HG02870 (cell line): ENCODE measurements around the gene OPRL1.

ENCODE experiments used
- ATAC-seq: cut with Tn5 transposase; IDR thresholded peaks from one replicate; pipeline ENCODE4 v1.9.1; 2021; ENCODE audit warnings: mild to moderate bottlenecking, moderate library complexity; ENCODE audit not compliant: unreplicated experiment

OPRL1 gene

DNA sequence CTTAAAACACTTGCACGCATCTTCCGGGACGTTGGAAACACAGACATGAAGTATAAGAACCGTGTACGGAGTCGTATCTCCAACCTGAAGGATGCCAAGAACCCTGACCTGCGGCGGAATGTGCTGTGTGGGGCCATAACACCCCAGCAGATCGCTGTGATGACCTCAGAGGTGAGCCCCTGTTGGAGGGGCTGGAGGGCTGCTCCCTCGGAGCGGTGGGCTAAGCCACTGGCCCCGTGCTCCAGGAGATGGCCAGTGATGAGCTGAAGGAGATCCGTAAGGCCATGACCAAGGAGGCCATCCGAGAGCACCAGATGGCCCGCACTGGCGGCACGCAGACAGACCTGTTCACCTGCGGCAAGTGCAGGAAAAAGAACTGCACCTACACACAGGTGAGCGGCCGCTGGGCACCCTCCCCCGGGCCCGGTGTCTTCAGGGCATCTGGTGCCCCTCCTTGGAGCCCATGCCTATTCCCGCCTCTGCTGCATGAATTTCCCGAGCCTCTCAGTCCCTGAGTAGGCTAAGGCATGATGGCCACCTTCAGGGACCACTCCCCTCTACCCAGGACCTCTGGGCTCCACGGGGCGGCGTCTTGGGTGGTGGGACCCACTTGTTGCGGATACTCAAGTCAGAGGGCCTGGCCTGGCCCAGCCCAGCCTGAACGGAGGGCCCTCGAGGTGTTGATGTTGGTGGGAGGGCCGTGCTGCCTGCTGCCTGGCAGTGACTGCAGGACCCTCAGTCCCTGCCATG, 9.5 kb upstream of the OPRL1 start:
- no peak for ATAC-seq

DNA sequence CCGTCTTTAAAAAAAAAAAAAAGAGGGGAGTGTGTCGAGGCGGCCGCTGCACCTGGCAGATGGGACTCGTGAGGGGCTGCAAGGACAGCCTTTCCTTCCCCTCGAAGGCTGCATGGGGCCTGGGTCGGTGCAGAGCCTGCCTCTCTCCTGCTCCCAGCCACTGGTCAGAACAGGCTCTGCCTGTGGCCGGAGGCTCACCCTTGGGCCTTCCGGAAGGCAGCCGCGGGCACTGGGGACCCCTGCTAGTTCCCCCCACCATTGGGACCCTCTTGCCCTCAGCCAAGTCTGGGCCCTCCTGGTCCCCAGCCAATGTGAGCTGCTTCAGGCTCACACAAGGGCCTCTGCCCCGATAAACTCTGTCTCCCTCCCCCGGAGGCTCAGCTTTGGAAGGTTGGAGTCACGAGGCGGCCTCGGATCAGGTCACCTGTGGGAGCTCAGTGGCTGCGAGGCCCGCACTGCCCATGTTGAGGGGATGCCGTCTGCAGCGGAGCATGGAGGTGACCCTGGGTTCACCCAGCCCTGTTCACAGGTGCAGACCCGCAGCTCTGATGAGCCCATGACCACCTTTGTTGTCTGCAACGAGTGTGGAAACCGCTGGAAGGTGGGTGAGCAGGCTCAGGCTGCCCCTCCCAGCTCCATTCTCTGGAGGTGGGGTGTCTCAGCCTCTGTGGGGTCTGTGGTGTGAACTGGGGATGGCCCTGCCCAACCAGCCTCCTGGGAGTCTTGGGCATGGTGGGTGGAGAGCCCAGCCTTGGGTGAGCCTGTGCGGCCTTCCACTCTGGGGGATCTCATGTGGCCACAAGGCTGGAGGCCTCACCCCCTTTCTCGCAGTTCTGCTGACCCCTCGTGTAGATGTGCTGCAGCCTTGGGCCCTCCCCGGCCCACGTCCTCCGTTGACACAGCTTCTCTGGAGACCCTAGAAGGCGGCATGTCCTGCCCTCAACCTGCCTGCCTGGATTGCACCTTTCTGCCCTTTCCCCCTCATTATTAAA, 8.2 kb upstream of the OPRL1 start:
- no peak for ATAC-seq

DNA sequence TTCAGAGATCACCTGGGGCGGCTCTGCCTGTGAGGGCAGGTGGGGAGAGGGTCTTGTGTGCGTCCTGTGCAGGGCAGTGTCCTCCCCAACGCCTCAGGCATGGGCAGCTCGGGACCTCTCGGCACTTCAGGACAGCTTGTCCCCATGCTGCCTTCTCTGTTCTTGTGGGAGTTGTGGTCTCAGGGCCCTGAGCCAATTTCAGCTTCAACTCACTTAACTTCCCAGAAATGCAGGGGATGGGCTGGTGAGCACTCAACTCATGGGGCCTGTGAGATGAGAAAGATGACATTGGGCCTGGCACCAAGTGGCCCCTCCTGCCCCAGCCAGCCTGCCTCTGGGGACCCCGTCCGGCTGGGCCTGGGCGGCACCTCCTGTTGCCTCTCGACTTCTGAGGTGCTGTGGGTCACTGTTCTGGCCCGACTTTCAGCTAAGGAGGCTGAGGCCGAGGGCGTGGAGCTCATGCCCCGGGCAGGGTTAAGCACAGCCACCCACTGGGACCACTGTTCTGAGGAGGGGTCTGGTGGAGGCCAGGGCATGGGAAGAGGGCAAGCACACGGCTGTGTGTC, 7.3 kb upstream of the OPRL1 start:
- no peak for ATAC-seq

DNA sequence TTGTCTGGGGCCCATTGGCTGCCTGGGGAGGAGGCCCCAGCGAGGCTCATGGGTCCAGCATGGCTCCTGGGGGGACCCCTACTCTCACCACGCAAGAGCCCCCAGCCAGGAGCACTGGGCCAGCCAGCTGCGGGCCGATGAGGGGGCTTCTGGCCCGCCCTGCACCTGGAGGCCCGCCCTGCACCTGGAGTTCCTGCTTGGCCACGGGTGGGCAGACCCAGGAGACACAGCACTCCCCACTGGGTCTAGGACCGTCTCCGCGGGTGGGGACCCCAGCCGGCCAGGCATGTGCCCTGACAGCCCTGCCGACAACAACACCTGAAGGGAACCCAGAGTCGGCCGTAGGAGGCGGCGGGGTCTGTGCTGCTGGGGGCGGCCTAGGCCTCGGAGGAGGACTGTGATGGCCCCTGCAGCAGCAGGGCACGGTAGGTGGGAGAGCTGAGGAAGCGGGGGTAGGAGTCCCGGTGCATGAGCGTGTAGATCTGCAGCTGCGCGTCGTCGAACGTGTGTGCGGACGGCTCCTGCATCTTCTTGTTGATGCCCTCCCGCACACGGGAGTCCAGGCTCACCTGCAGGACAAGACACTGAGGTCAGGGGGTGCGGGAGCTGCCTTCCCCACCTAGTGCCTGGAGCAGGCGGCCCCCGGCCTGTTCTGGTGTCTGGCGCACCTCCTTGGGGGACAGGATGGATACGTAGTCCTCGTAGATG, 6.3 kb upstream of the OPRL1 start:
- ATAC-seq, result no peak

DNA sequence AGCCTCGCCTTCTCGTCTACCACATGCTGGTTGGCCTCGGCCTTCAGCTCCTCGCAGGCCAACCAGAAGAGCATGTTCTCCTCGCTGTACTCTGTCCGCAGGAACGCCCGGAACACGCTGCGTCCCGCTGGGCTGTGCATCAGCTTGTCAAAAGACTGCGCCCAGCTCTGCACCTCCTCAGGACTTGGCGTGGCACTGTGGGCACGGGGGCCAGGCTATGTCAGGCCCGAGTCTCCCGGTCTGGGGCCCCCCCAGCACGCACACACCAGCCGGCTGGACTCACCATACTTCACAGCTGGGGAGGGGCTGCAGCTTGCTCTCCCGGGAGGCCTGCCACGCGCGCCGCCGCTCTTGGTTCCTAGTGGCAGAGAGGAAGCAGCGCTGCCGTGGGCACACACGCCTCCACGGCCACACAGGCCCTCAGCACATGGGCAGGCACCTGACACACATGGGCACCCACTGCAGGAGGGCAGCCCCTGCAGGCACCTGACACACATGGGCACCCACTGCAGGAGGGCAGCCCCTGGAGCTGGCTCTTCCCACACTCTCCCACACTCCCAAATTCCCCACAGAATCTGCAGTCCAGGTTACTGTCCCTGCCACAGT, 5.6 kb upstream of the OPRL1 start:
- no peak for ATAC-seq

DNA sequence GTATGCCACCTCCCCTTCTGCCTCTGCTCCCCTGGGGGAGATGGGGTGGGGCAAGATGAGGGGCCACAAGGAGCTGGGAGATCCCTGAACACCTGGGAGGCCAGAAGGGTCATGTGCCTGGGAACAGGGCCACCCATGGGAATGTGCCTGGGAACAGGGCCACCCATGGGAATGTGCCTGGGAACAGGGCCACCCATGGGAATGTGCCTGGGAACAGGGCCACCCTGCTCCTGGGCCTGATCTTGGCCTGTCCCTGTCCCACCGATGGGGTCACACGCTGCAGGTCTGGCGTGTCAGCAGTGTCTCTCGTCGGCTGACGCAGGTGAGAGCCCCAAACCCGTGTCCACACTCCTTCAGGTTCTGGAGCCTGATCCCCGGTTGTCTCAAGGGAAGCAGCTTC, 4.9 kb upstream of the OPRL1 start:
- ATAC-seq, result no peak

DNA sequence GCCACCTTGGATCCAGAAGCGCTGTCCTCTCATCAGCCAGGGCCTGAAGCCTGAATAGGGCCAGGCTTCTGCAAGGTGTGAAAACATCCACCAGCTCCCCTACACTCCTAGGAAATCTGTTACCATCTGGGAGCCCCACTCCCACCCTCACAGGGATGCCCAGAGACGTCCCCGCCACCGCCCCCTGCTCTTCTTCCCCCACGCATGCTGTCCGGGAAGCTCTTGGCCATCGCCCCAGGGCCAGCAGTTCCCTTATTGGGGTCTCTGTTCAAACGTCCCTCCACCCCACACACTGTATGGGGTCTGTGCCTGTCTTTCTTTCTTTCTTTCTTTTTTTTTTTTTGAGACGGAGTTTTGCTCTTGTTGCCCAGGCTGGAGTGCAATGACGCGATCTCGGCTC, 4.3 kb upstream of the OPRL1 start:
- ATAC-seq, result no peak

DNA sequence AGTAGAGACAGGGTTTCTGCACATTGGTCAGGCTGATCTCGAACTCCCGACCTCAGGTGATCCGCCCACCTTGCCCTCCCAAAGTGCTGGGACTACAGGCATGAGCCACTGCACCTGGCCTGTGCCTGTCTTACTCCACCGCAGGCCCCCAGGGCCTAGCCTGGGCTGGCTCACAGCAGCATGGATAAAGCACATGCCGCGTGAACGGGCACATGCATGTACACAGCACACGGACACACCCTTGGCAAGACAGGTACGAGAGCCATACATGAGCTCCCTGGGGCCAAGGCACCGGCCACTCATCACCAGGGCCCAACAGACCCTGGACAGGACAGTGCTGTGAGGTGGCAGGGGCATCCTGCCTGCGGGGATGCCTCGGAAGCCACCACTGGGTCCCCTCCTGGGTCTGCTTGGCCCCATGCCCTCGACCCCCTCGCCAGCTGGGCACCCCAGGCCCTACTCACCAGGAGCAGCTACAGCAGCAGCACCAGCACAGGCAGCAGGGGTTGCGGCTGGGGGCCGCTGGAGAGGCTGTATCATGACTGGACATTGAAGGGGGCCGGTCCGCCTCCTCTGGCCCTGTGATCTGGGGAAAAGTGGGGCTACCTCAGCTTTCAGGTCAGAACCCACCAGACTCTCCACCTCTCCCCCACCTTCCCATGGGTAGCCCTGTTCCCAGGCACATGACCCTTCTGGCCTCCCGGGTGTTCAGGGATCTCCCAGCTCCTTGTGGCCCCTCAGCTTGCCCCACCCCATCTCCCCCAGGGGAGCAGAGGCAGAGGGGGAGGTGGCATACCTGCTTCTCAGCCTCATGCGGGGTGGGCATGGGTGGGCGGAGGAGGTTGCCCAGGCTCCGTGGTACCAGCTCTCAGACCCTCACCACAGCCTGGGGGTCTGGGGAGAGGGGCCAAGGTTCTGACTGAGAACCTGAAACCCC, 3.6 kb upstream of the OPRL1 start:
- ATAC-seq, result no peak

DNA sequence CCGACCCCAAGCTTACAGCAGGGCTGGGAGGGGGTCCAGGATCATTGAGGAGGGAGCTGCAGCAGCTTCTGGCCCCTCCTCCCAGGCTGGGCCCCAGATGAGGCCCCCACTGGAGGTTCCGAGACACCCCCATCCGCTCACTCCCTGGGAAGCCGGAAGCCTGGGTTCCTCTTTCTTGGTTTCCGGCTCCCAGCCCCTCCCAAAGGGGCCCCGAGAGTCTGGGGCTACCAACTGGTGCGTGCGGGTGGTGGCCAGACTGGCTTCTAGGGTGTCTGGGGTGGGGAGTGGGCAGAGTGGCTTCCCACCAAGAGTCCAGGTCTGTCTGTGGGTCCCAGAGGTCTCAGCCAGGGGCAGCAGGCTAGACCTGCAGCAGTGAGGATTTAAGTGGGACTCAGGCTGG, 2.8 kb upstream of the OPRL1 start:
- no peak for ATAC-seq

DNA sequence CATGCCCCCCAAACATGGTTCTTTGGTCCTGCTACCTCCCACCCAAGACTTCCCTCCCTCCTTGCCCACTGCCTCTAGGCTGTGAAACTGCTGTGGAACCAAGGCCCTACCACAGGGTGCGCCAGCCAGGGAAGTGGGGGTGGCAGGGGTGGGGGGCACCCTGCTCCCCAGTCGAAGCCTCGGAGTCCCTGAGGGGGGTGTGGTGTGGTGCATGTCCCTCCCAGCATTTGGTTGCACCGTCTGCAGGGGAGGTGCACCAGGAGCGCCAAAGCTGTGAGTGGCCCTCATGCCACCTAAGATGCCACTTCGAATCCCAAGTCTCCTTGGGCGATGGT, 2.4 kb upstream of the OPRL1 start:
- ATAC-seq, result no peak

DNA sequence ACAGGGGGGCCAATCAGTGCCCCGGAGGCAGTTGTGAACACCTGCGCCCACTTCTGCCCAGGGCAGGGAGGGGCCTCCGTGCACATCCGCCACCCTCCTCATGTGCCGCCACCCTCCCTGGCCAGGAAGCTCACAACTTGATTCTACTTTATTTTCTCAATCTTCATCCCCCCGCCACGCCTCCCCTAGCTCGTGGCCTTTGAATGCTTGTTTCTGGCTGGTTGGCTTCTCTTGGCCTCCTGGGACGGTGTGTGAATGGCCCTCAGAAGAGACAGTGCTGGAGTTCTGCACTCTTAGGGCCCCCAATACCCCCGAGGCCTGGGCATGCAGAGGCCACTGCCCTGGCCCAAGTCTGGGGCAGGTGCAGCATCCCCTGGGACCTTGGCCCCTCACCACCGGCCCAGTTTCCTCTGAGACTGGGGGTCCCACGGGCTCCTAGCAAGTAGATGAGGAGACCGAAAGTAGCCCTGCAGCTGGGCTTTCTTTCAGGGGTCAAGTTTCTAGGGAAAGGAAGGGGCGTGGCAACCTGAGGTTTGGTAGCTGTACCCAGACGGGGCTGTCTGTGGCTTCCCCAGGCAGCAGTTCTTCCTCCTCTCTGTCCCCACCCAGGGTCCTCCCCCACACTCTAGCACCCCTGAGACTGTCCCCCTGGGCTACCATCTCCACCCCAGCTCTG, 1.9 kb upstream of the OPRL1 start:
- ATAC-seq, result no peak

DNA sequence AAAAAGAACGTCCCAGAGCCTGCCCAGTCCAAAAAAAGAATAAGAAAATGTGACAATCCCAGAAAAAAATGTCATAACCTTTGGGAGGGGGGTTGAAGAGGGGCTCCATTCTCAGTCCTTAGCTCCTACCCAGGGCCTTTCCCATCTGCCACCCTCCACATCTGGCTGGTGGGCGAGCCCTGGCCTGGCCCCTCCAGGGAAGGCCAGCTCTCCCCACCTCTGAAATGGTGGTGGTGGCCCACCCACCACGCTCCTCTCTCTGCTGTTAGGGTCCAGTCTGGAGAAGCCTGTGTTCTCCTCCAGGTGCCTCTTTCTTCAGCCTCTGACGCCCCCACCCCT, 979 bp upstream of the OPRL1 start:
- no peak for ATAC-seq

DNA sequence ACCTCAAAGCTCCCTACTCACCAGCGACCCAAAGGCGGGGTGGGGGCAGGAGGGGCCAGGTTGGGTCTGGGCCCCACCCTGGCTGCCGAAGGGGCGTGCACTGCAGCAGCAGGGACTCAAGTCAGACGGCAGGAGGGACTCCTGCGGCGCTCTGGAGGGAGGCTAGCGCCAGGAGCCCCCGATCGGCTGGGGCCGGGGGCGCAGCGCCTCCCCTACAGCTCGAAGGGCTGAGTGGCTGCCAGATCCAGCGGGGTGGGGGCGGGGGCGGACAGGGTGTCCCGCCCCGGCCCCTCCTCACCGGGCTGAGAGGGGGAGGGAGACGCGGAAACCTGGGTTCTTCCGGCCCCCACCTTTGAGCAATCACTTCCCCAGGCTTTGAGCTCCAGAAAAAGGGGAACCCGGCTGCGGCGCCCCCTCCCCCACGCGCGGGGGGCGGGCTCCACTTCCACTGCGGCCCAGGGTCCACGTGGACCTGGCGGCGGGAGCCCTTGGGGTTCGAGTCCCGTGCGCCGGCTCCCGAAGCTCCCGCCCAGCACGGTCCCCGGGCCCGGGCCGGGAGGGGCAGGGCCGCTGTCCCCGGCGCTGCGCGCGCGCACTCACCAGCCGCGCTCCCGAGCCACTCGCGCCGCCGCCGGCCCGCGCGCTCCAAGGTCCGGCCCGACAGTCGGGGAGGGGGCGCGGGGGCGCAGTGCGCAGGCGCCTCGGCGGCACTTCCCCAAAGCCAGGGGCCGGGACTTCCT, 439 bp upstream of the OPRL1 start, which contains the start of gene RGS19:
Gene RGS19, minus strand, starts transcription at position 246 of the 740 bp plus-strand sequence. CDS start 2,632 bp downstream, outside the sequence.
- ATAC-seq, result no peak

DNA sequence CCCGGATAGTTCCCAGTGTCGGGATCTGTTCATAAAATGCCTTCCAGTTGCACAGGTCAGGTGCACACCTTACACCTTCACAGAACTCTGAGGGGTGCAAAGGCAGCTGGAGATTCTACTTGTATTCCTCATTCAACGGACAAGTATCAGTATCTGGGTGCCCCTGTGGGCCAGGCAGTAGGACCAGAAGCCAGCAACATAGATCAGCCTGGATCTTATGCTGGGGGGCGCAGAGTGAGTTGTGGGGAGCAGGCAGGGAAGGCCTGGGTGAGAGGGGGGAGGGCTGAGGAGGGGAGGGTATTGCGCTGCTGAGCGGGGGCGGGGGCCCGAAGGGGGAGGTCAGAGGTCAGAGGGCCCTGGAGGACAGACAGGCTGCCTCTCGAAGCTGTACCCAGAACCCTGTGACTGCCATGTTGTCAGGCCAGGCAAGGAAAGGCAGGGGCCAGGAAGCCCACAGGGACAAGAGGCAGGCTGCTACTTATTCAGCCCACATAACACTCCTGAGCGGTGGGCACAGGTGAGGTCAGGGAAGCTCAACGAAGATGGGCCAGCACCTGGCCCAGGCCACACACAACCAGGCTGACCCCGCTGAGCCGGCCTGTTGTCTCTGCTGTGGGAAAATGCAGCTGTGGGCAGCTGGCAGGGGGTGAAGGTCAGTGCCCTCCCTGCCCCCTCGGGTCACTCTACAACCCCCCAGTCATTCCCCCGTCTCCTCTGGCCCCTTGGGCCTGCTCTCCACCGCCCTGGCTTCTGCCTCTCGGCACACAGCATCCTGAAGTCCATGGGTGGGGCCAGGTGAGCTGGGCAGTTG, 1.1 kb downstream of the OPRL1 start:
- no peak for ATAC-seq

DNA sequence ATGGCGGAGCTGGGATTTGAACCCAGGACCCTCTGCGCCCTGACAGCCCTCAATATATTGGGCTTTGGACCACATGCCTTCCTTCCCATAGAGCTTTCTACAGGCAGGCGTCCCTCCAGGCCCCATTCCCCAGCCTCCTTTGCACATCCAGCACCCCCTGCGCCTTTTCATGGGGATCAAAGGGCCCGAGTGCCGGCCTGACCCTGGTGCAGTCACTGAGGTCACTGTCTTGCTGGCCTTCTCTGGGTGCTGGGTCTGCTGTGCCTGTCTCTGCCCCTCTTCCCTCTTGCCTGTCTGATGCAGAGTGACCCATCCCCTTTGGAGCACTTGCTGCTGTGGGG, 1.7 kb downstream of the OPRL1 start:
- no peak for ATAC-seq

DNA sequence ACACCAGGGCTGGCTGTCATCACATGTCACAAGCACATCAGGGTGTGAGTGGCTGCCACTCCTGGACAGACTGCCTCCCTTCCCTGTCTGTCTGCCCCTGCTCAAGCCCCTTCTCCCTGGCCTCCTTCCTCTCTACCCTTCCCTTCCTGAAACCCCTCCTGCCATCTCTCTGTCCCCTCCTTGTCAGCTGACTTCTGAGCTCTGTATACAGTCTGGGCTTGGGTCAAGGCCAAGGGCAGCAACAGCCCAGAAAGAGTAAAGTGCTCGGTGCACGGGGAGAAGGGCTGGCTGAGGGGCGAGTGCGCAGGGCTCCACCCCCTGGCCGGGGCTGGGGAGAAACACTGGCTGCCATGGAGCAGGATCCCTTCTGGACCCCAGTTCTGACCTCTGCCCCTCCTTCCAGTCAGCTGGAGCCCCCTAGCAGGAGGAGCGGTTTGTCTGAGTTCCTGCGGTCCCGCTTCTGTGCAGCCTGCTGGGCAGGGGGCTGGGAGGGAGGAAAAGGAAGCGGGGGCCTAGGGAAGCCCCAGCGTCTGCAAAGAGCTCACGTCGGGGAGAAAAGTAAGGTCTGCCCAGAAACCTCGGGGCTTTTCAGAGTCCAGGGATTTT, 2.3 kb downstream of the OPRL1 start:
- no peak for ATAC-seq

DNA sequence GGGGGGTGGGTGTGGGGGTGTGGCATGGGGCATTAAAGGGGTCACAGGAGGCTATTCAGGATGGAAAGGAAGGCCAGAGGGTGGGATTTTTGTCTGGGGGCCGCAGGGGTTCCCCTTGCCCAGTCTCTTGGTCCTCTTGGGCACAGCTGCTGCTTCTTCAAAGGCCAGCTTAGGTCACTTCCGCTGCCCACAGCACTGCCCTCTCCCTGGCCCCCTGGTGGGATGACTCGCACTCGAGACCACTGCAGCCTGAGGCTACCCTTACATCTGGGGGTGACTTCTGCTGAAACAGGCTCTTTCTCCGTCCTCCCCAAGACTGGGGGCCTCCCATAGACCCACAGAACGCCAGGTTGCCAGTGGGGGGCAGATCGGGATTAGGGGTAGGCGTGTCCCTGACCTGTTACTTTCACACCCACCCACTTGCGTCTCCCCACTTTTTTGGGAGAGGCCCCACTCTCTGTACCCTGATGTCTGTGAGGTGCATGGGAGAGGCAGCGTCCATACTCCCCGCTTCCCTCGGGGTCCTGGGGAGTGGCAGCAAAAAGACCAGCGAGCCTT, 3.0 kb downstream of the OPRL1 start:
- no peak for ATAC-seq
